Lower leg skin (tissue), 3 donors: ENCODE measurements around the gene CXCR1.

Experiments used
- CTCF ChIP-seq, 3 donors: fragments of 450-650 bp; IDR thresholded peaks; one replicate each; pipeline ENCODE4 v1.5.1; 2016; ENCODE audit warnings: antibody characterized with exemption in 3 of 3, mild to moderate bottlenecking in 3 of 3, moderate library complexity in 2 of 3
- POLR2A ChIP-seq, 2 donors: fragments of 450-650 bp; IDR thresholded peaks; one replicate each; pipeline ENCODE4 v1.6.1; 2016 to 2017; ENCODE audit warnings: antibody characterized with exemption in 2 of 2, mild to moderate bottlenecking in 1 of 2, moderate library complexity in 1 of 2

GRCh38 chr2:218123986-218124385, 42.8 kb downstream of the CXCR1 start:
- TF ChIP-seq CTCF (IDR thresholded peaks at IDR 0.05) (no peak), POLR2A (IDR thresholded peaks at IDR 0.05) (no peak)
